Esophagus muscularis mucosa (tissue), 4 donors: ENCODE results near the gene FAHD2A. TPM values are rescaled to one million over a fixed set of nuclear protein-coding genes. Genes with fewer than 3 reads are reported as not detected.
"Not testable (repeated sequence)": the region's sequence is repeated elsewhere in the genome, so short reads cannot be mapped to it uniquely, and the experiment has no call there.

Experiments used
- DNase-seq: peaks from one replicate; pipeline ENCODE4 v3.0.0-alpha.2; 2017; ENCODE audit errors: extremely low spot score
- H3K27ac ChIP-seq, 4 donors: fragments of 200-600 bp; sonication (generic); replicated peaks in 1 of 4; 1 replicate in 3 of 4; 2 replicates in 1 of 4; pipeline ENCODE4 v1.5.1; 2016 to 2019; ENCODE audit warnings: mild to moderate bottlenecking in 1 of 4
- H3K27me3 ChIP-seq, 4 donors: fragments of 200-600 bp; sonication (generic); one replicate each; pipeline versions ENCODE4 v1.5.1 to v1.6.0; 2016 to 2019
- H3K36me3 ChIP-seq, 4 donors: fragments of 200-600 bp; sonication (generic); one replicate each; pipeline ENCODE4 v1.5.1; 2016 to 2019
- H3K4me1 ChIP-seq, 4 donors: fragments of 200-600 bp; sonication (generic); one replicate each; pipeline ENCODE4 v1.5.1; 2016 to 2019
- H3K4me3 ChIP-seq, 4 donors: fragments of 200-600 bp; sonication (generic); 1 replicate in 2 of 4; 2 replicates in 2 of 4; pipeline ENCODE4 v1.5.1; 2016 to 2019; ENCODE audit warnings: mild to moderate bottlenecking in 4 of 4, moderate library complexity in 1 of 4
- H3K9me3 ChIP-seq, 4 donors: fragments of 200-600 bp; sonication (generic); 1 replicate in 3 of 4; 2 replicates in 1 of 4; pipeline ENCODE4 v1.5.1; 2016 to 2019
- POLR2AphosphoS5 ChIP-seq, 2 donors: sonication (generic); formaldehyde crosslinking; IDR thresholded peaks; one replicate each; pipeline ENCODE4 v1.6.1; 2017; ENCODE audit warnings: antibody characterized with exemption in 2 of 2
- WGBS: methylation state at CpG from one replicate; pipeline ENCODE4 v1.1.5; 2018; 5-methylcytosine and 5-hydroxymethylcytosine counted together
- intact Hi-C: fragments of 100-400 bp; cut with DNase I; formaldehyde crosslinking; loops from one replicate; pipeline ENCODE4 v1.15.1; 2023
- small RNA-seq, 3 donors: library from RNA; depleted of rRNA; stranded (forward); fragments of <200 nt; gene quantifications; one replicate each; pipeline ENCODE3, GENCODE V24; 2016
- total RNA-seq, 4 donors: library from RNA; depleted of rRNA; stranded (reverse); fragments of >200 nt; gene quantifications; one replicate each; pipeline versions ENCODE4 v1.1.0 to v1.2.1, GENCODE V29; 2016

FAHD2A gene
- total RNA-seq, 4 donors from 2014 or later, result 11.2 to 20.0 (median 16.5) TPM

DNA sequence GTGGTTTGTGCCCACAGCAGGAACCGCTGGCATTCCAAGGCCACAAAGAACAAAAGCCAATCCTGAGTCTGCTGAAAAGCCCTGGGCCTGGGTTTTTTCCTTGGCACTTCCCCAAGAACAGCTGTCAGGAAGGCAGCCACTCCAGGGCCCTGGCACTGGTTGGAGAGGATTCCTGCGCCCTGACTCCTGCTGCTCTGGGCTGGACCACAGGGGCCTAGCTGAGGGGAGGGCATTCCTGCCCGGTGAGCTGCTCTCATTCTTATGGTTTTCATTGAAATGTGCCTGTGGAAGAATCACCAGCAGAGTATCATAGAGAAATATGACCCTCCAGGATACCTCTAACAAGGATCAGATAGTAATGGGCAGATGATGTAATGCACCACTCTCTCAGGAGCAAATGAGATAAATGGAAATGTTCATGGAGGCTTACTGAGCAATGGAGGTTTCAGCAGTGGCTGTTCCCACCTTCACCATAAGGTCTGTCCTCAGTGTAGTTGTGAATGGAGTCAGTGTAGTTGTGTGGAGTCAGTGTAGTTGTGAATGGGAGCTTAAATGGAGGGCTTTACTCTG lies 32.1 kb downstream of the FAHD2A start:
- DNase-seq, intact Hi-C loops, H3K27me3 ChIP-seq, H3K9me3 ChIP-seq, H3K4me3 ChIP-seq, H3K36me3 ChIP-seq: not testable (repeated sequence)
- Histone ChIP-seq H3K4me1 (peaks cover 0 to 14% (median 3%) of the 10 kb centered on the region in 4 donors), H3K27ac (peak overlapping the region in 3 of 4 donors; percentile 44 to 59 (median 51))
- peak in 1 of 2 donors; percentile 16 for TF ChIP-seq POLR2AphosphoS5 (IDR thresholded peaks at IDR 0.05)
- WGBS, result no CpG with 5 or more reads among the region's 3 CpGs

DNA sequence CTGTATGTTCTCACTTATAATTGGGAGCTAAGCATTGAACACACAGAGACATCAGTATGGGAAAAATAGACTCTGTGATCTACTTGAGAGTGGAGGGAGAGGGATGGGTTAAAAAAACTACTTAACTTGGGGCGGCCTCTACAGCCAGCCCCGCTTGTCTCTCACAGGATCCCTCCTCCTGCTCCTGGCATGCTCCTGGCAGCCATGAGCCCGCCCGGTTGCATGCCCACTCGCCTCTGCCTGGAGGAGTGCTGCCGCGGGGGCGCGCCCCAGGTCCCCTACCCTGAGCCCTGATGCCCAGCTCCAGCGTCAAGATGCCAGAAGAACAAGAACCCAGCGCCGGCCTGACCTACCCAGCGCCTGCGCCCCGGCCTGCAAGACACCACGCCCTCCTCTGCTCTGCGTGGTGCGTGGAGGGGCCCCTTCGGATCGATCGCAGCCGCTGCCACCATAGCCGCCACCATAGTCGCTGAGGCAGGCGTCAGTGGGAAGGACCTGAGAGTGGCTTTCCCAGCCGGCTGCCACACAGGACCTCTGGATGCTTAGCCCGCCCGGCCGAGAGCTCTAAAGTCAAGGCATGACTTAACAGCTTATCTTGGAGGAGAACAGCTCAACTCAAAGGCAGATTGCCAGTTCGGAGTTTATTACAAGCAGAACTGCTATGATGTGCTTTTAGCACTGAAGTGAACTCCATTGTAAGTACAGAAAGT lies 32.8 kb downstream of the FAHD2A start:
- H3K27me3 ChIP-seq, H3K27ac ChIP-seq, H3K9me3 ChIP-seq, H3K36me3 ChIP-seq, H3K4me3 ChIP-seq, DNase-seq, intact Hi-C loops: not testable (repeated sequence)
- WGBS, result no CpG with 5 or more reads among the region's 30 CpGs
- H3K4me1 ChIP-seq, result peaks cover 0 to 14% (median 3%) of the 10 kb centered on the region in 4 donors

DNA sequence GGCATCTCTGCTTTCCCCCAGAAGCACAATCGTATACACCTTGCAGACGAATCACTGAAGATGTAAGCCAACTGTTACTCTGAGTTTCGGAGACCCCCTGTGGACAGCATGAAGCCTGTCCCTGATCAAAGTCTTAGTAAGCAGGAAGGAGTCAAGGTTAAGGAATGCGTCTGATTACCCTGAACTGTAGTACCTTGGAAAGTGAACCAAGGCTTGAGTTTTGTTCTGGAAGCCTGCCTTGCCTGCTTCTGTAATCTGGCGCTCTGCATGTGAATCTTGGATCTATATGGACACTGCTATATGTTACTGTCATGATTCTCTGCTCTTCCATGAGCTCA lies 33.3 kb downstream of the FAHD2A start:
- H3K4me1 ChIP-seq, result peaks cover 0 to 14% (median 3%) of the 10 kb centered on the region in 4 donors
- H3K4me3 ChIP-seq, H3K27me3 ChIP-seq, intact Hi-C loops, H3K36me3 ChIP-seq, H3K27ac ChIP-seq, H3K9me3 ChIP-seq, DNase-seq: not testable (repeated sequence)
- WGBS, result 23% methylated on average over 3 of the region's 5 CpGs

DNA sequence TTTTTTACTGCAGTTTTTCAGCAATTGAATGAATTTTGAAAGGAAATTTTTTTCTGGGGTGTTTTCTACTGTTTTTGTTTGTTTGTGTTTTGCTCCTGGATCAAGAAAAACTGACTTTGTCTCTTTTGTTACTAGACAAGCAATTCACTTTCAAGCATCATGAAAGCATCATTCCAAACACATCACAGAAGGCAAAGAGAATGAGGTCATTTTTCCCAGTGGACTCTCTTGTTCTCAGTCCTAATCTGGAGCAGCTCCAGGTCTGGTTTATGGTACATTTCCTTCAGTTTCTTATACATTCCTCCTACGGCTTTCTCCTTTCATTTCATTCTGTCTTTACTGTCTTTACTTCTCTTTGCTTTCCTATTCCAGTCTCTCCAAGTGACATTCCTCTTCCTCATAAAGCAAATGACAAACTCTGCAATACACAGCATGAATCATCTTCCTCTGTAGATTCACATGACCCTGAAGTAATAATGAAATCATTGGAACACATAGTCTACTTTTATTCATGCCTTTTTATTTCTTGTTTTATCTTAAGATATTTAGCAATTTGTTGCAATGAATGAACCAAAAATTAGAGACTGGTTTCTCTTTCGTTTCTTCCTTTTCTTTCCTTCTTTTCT lies 40.1 kb downstream of the FAHD2A start:
- H3K4me3 ChIP-seq, H3K9me3 ChIP-seq, intact Hi-C loops, DNase-seq, H3K27me3 ChIP-seq, H3K4me1 ChIP-seq, H3K27ac ChIP-seq, H3K36me3 ChIP-seq: not testable (repeated sequence)
- WGBS, result no CpG with 5 or more reads among the region's 2 CpGs

DNA sequence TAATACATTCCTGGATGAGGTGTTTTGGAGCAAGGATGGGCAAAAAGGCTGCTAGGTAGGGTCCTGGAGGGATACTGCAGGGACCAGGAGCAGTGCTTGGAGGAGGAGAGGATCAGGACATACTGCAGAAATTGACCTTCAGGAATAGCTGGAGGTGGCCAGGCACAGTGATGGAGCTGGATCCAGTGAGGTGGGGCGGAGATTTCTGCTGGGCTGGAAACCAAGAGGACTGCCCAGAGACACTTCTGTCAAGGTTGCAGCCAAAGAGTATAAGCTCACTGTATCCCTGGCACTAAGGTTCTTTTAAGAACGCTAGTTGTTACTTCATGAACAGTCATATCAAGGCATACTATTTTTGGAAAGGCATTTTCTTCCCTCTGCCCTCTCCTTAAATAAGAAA lies 42.8 kb downstream of the FAHD2A start:
- H3K27ac ChIP-seq, H3K36me3 ChIP-seq, intact Hi-C loops, DNase-seq, H3K4me3 ChIP-seq, H3K9me3 ChIP-seq, H3K27me3 ChIP-seq, H3K4me1 ChIP-seq: not testable (repeated sequence)
- WGBS, result no CpG with 5 or more reads among the region's 2 CpGs

DNA sequence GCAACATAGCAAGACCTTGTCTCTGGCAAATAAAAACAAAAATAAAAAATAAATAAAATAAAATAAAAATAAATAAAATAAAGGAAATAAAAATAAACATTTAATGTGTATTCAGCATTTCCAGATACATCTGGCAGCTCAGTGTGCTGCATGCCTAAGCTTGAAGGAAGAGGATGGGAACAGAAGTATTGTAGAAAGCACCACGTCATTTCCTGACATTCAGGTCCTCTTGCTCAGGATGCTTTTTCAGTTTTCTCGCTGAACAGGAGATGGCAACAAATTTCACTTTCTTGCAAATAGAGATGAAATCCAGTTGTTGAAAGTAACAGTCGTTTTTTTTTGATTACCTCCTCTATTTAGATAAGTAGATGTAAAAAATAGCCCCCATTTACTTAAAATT lies 60.8 kb downstream of the FAHD2A start:
- intact Hi-C loops, H3K4me1 ChIP-seq, H3K27ac ChIP-seq, H3K9me3 ChIP-seq, DNase-seq, H3K36me3 ChIP-seq, H3K27me3 ChIP-seq, H3K4me3 ChIP-seq: not testable (repeated sequence)
- WGBS, result no CpG with 5 or more reads among the region's 3 CpGs

Small RNAs within 50 kb of the gene (small RNA-seq; reads per million reads assigned to genes)
- 0 reads per million in 3 donors for gene AC133104.2

Other genes with a start within 250 kb of the FAHD2A start
- gene ZNF514, start 242.9 kb upstream of the FAHD2A start, total RNA-seq, result 10 to 100 TPM; 12.1 to 14.5 (median 13.2) TPM
- 1 to 10 TPM; 3.5 to 6.9 (median 6.5) TPM for gene ZNF2, start 236.9 kb upstream of the FAHD2A start, total RNA-seq
- 10 to 100 TPM in 1 of 4 donors, 1 to 10 TPM in 3; 3.5 to 12.0 (median 7.6) TPM for gene ZNF892, start 195.2 kb upstream of the FAHD2A start, total RNA-seq
- 1 to 10 TPM in 3 of 4 donors, under 1 TPM in 1; 0.50 to 3.2 (median 2.1) TPM for gene PROM2, start 128.3 kb upstream of the FAHD2A start, total RNA-seq
- gene KCNIP3, start 105.4 kb upstream of the FAHD2A start, total RNA-seq, result 10 to 100 TPM; 15.8 to 29.9 (median 23.0) TPM
- gene TRIM43B, start 82.0 kb downstream of the FAHD2A start, total RNA-seq, result not detected
- gene TRIM43, start 189.3 kb downstream of the FAHD2A start, total RNA-seq, result not detected